UCSD-AML1 (cell line): ENCODE results near the gene MGAT3.
"Not testable (repeated sequence)": the region's sequence is repeated elsewhere in the genome, so short reads cannot be mapped to it uniquely, and the experiment has no call there.

Experiments used
- DNase-seq: peaks from one replicate; lab custom pipeline; 2025; ENCODE audit not compliant: unreplicated experiment; lab: John Stamatoyannopoulos, UW

The MGAT3 gene

GRCh38 chr22:39508393-39508792 lies 51.6 kb downstream of the MGAT3 start:
- DNase-seq, result no peak

- DNase-seq, result no peak
Measured at GRCh38 chr22:39510529-39511149, 53.8 kb downstream of the MGAT3 start.

GRCh38 chr22:39511226-39511625 lies 54.4 kb downstream of the MGAT3 start:
- no peak for DNase-seq

GRCh38 chr22:39512026-39512425 lies 55.2 kb downstream of the MGAT3 start:
- no peak for DNase-seq

GRCh38 chr22:39513791-39514190 lies 57.0 kb downstream of the MGAT3 start:
- DNase-seq, result no peak

- DNase-seq, result peak; percentile 50
Measured at GRCh38 chr22:39514373-39514973, 57.7 kb downstream of the MGAT3 start.

GRCh38 chr22:39515266-39516050 lies 58.6 kb downstream of the MGAT3 start:
- DNase-seq, result no peak

- no peak for DNase-seq
Measured at GRCh38 chr22:39517470-39517869, 60.7 kb downstream of the MGAT3 start.

GRCh38 chr22:39518144-39518786 lies 61.5 kb downstream of the MGAT3 start:
- no peak for DNase-seq

GRCh38 chr22:39518996-39519680 lies 62.3 kb downstream of the MGAT3 start:
- peak; percentile 73 for DNase-seq

- DNase-seq, result peak; percentile 96
Measured at GRCh38 chr22:39519681-39520225, 62.9 kb downstream of the MGAT3 start.

- peak; percentile 95 for DNase-seq
Measured at GRCh38 chr22:39520226-39521105, 63.7 kb downstream of the MGAT3 start, which contains the start of gene ATF4. ATF4 (plus strand) TSS chr22:39520562; CDS start chr22:39521446, 884 bp downstream.

- DNase-seq, result not testable (repeated sequence)
Measured at GRCh38 chr22:39521106-39521885, 64.5 kb downstream of the MGAT3 start.

GRCh38 chr22:39522091-39522490 lies 65.3 kb downstream of the MGAT3 start:
- not testable (repeated sequence) for DNase-seq

GRCh38 chr22:39522567-39523300 lies 65.9 kb downstream of the MGAT3 start:
- no peak for DNase-seq

- DNase-seq, result no peak
Measured at GRCh38 chr22:39524089-39524752, 67.4 kb downstream of the MGAT3 start.

- no peak for DNase-seq
Measured at GRCh38 chr22:39524753-39525657, 68.2 kb downstream of the MGAT3 start.
